Stimulated activated CD4-positive, alpha-beta T cell treated with anti-CD3 and anti-CD28 coated beads, Interleukin-2, amount 100 ng/mL, for 48 hours (primary cell): ENCODE measurements around the gene CHRND.

Experiments used
- DNase-seq, 2 donors: peaks; one replicate each; pipeline ENCODE4 v3.0.0-alpha.2; 2020

The CHRND gene

DNA sequence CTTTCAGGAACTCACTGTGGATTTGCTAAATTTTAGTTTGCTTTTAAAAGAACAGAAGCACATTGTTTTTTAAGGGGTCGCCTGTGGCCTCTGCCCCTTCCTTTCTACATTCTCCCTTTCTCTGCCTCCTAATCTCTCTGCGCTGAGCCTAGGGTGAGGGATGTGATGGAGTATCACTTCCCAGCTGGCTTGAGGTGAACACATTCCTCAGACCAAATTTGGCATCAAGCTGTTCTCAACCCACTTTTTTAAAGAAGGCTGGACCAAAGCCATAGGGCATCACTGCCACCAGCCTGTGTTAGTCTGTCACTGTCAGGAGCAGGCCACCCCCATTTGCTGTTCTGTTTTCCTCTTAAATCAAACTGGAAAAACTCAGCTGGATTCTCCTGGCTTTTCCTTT, 51.9 kb downstream of the CHRND start:
- DNase-seq: no peak

DNA sequence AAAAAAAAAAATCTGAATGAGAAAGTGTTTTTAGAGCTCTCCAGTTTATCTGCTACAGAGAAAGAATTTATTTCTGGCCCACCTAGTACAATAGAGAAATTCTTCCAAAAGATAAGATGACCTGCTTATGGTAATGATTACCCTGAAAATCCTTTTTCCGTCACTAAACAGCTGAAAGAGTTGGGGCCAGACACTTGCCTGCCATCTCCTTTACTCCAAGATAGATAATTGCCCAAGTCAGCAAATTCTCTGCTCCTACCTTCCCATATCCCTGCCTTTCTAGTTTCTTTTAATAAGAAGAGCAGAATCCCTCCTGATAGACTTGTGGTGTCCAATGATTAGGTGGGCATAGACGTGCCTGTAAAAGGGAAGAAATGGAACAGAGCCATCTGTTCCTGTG, 52.7 kb downstream of the CHRND start:
- DNase-seq: no peak

DNA sequence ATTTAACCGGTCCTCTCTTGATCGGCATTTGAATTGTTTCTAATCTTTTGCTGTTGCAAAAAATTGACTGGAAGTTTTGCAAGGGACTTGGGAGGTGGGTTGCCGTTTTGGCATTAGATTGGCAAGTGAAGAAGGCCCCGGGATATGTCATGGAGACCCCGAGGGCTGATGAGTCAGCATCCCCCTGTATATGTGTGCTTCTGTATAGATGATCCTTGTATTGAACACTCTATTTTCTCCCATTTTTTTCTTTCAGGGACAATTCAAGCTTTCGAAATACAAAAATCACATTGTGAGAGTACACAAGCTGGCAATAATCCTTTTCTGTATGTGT, 54.7 kb downstream of the CHRND start:
- DNase-seq: no peak

DNA sequence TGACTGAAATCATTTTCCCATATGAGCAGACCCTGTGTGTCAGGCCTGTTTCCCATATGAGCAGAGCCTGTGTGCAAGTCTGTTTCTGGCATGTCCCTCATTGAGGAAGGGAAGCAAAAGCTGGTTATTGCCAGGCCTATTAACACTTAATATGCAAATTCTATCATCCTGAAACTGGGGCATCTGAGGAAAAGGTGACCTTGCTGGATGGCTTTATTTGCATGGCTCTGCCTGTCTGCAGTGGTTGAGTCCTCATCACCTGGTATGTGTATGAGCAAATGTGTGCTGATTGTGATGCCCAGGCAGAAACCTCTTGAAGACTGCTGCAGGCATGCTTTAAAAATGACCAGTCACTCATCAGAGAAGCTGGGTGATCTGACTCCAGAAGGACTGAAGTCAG, 55.8 kb downstream of the CHRND start:
- no peak for DNase-seq

DNA sequence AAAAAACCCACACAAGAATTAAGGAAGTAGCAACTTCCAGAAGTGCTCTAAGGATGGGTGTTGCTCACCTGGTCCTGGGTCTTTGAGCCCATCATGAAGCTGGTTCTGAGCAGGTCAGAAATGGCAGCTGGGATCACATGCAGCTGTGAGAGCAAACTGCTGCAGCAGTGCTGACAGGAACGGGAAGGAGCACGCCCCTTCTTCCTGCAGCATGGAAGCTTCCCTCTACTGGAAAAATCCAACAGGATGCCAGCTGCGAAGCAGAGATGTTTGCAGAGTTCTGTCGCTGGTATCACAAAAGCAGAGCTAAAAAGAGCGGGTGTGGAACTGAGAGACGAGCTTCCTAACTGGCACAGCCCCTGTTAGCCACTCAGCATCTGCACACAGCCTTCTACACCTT, 58.3 kb downstream of the CHRND start:
- no peak for DNase-seq
